ENCODE data around the gene ABCA6. TPM values are rescaled to one million over a fixed set of nuclear protein-coding genes. Genes with fewer than 3 reads are reported as not detected.

The ABCA6 gene
- total RNA-seq, 2 experiments from 2014 or later, result 5.2 to 26.5 TPM

DNA sequence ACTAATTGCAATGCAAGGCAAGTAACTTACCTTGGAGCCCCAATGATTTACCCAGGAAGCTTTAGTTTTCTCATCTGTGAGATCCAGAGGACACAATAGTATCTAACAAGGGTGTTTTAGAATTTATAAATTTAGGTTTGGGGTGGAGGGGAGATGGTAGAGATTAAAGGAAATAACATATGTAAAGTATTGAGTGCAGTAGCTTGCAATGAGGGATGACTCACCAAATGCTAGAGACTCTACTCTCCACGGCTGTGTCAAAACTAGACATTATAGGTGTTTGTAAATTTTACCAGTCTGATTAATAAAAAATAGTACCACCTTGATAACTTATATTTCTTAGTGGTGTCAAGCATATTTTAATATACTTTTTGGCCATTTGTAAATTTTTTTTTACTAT lies 77.2 kb downstream of the ABCA6 start:
- Histone ChIP-seq H3K9me2 (ENCODE audit: insufficient read depth, low read length) (no peaks in the 10 kb centered on the region), H3K4me2 (ENCODE audit: low read length) (no peak overlapping the region), H3K36me3 (ENCODE audit: insufficient read depth, low read length) (no peaks in the 10 kb centered on the region), H3K79me2 (ENCODE audit: insufficient read depth, low read depth, low read length) (no peaks in the 10 kb centered on the region), H3K9me3 (ENCODE audit: low read length) (no peaks in the 10 kb centered on the region), H4K20me1 (ENCODE audit: insufficient read depth, low read length) (no peaks in the 10 kb centered on the region), H3K4me3 (ENCODE audit: low read depth, low read length, poor library complexity, severe bottlenecking) (no peak overlapping the region), H2AFZ (ENCODE audit: low read length) (peak overlapping the region; percentile 10; the same call in 1 of the 2 replicates), H3K27ac (ENCODE audit: low read depth, low read length, poor library complexity, severe bottlenecking) (no peak overlapping the region), H3K4me1 (ENCODE audit: insufficient read depth, low read length, poor library complexity, severe bottlenecking) (peaks cover 37% of the 10 kb centered on the region)
- POLR2A ChIA-PET, result interaction anchor here (0.7 kb wide), 1 partner anchor 363 kb away, joined by 3 read pairs; no protein-coding TSS in a partner anchor
- no TSS peak for BruUV-seq (replicated peaks)
- TF ChIP-seq, protein P1, sequence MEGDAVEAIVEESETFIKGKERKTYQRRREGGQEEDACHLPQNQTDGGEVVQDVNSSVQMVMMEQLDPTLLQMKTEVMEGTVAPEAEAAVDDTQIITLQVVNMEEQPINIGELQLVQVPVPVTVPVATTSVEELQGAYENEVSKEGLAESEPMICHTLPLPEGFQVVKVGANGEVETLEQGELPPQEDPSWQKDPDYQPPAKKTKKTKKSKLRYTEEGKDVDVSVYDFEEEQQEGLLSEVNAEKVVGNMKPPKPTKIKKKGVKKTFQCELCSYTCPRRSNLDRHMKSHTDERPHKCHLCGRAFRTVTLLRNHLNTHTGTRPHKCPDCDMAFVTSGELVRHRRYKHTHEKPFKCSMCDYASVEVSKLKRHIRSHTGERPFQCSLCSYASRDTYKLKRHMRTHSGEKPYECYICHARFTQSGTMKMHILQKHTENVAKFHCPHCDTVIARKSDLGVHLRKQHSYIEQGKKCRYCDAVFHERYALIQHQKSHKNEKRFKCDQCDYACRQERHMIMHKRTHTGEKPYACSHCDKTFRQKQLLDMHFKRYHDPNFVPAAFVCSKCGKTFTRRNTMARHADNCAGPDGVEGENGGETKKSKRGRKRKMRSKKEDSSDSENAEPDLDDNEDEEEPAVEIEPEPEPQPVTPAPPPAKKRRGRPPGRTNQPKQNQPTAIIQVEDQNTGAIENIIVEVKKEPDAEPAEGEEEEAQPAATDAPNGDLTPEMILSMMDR (conservative IDR thresholded peaks at IDR 0.05; ENCODE audit: low read length), result no peak
- no peak for TF ChIP-seq EZH2phosphoT487 (IDR thresholded peaks at IDR 0.05; ENCODE audit: borderline replicate concordance, low read depth, low read length)
- intact Hi-C loops (cut with micrococcal nuclease; ENCODE audit: unreplicated experiment), result loop anchor here (5.0 to 10.0 kb wide), 2 partner anchors 53 to 290 kb away; no protein-coding TSS in a partner anchor
- DNase-seq (ENCODE audit: low spot score), result no peak
- CTCF ChIA-PET (ENCODE audit: unreplicated experiment), result no interaction called here

DNA sequence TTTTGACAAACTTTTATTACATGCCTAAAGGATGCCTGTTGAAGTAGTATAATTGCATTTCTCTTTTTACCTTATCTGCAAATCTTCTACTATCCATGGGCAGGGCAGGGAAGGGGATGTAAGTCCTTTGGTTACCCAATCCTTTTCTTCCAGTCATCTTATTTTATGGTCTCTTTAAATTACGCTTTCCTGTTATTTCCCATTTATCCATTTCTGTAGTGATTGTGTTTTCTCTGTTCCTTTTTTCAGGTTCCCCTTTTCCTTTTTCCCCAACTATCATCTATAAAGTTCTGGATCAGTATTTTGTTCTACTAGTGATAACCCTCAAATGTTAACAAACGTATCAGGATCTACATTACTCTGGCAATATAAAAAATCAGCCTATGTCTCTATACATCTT lies 77.7 kb downstream of the ABCA6 start:
- BruUV-seq (replicated peaks), result no TSS peak
- Histone ChIP-seq H3K4me2 (ENCODE audit: low read length) (no peak overlapping the region), H3K9me3 (ENCODE audit: low read length) (no peaks in the 10 kb centered on the region), H3K9me2 (ENCODE audit: insufficient read depth, low read length) (no peaks in the 10 kb centered on the region), H3K4me3 (ENCODE audit: low read depth, low read length, poor library complexity, severe bottlenecking) (no peak overlapping the region), H3K4me1 (ENCODE audit: insufficient read depth, low read length, poor library complexity, severe bottlenecking) (peaks cover 37% of the 10 kb centered on the region), H4K20me1 (ENCODE audit: insufficient read depth, low read length) (no peaks in the 10 kb centered on the region), H2AFZ (ENCODE audit: low read length) (0 out of 2 replicates have a peak overlapping the region, but pooled peaks have one; percentile 10), H3K36me3 (ENCODE audit: insufficient read depth, low read length) (no peaks in the 10 kb centered on the region), H3K79me2 (ENCODE audit: insufficient read depth, low read depth, low read length) (no peaks in the 10 kb centered on the region), H3K27ac (ENCODE audit: low read depth, low read length, poor library complexity, severe bottlenecking) (no peak overlapping the region)
- POLR2A ChIA-PET, result interaction anchor here (0.7 kb wide), 1 partner anchor 363 kb away, joined by 3 read pairs; no protein-coding TSS in a partner anchor
- intact Hi-C loops (cut with micrococcal nuclease; ENCODE audit: unreplicated experiment), result loop anchor here (5.0 to 10.0 kb wide), 2 partner anchors 53 to 289 kb away; no protein-coding TSS in a partner anchor
- CTCF ChIA-PET (ENCODE audit: unreplicated experiment), result no interaction called here
- TF ChIP-seq, protein P1 (conservative IDR thresholded peaks at IDR 0.05; ENCODE audit: low read length), result no peak
- TF ChIP-seq EZH2phosphoT487 (IDR thresholded peaks at IDR 0.05; ENCODE audit: borderline replicate concordance, low read depth, low read length), result no peak
- no peak for DNase-seq (ENCODE audit: low spot score)

DNA sequence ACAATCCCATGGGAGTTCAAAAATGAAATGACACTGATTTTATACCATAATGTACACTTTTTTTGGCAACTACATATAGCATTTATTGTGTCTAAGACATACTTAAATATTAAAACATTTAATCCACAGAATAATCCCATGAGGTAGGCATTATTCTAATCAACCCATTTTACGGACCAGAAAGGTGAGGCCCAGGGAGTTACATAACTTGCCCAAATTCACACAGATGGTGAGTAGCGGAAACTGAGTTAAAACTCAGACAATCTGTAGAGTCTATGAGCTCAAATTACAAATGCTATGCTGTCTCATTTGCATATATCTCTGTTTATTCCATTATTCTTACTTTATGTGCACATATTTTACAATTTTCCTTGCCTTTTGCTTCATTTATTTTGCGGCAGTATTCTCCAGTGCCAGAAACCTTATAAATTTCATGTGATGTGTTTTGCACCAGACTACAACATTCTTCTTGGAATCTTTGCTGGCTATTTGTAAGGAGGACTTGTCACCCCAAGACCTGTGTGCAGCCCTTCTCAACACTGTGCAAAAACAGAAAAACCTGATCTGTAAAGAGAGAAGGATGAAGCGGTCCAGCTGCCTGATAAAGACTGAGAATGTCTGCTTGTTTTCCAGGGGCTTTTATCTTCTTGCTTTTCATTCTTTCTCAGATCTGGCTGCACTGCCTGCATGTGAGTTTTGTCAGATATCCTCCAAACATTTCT lies 78.7 kb downstream of the ABCA6 start:
- H3K27ac ChIP-seq (ENCODE audit: low read depth, low read length, poor library complexity, severe bottlenecking), result no peak overlapping the region
- intact Hi-C loops (cut with micrococcal nuclease; ENCODE audit: unreplicated experiment), result loop anchor here (5.0 to 10.0 kb wide), 2 partner anchors 54 to 288 kb away; no protein-coding TSS in a partner anchor
- H3K36me3 ChIP-seq (ENCODE audit: insufficient read depth, low read length), result no peaks in the 10 kb centered on the region
- H3K4me1 ChIP-seq (ENCODE audit: insufficient read depth, low read length, poor library complexity, severe bottlenecking), result peaks cover 31% of the 10 kb centered on the region
- no peaks in the 10 kb centered on the region for H3K9me3 ChIP-seq (ENCODE audit: low read length)
- no peak overlapping the region for H2AFZ ChIP-seq (ENCODE audit: low read length)
- DNase-seq (ENCODE audit: low spot score), result no peak
- no peaks in the 10 kb centered on the region for H4K20me1 ChIP-seq (ENCODE audit: insufficient read depth, low read length)
- no peak overlapping the region for H3K4me3 ChIP-seq (ENCODE audit: low read depth, low read length, poor library complexity, severe bottlenecking)
- TF ChIP-seq, protein P1 (conservative IDR thresholded peaks at IDR 0.05; ENCODE audit: low read length), result no peak
- TF ChIP-seq EZH2phosphoT487 (IDR thresholded peaks at IDR 0.05; ENCODE audit: borderline replicate concordance, low read depth, low read length), result no peak
- no peak overlapping the region for H3K4me2 ChIP-seq (ENCODE audit: low read length)
- no peaks in the 10 kb centered on the region for H3K9me2 ChIP-seq (ENCODE audit: insufficient read depth, low read length)
- ChIA-PET CTCF (ENCODE audit: unreplicated experiment) (no interaction called here), POLR2A (interaction anchor here (0.7 to 1.2 kb wide), 3 partner anchors 19 to 65 kb away, joined by 3 read pairs; no protein-coding TSS in a partner anchor)
- BruUV-seq (replicated peaks), result no TSS peak
- no peaks in the 10 kb centered on the region for H3K79me2 ChIP-seq (ENCODE audit: insufficient read depth, low read depth, low read length)
